GM11168 (cell line): ENCODE results near the gene KIR2DL4.
"Not testable (repeated sequence)": the region's sequence is repeated elsewhere in the genome, so short reads cannot be mapped to it uniquely, and the experiment has no call there.

Source experiments
- in situ Hi-C: fragments of 300-500 bp; cut with MboI; formaldehyde crosslinking; loops from one replicate; pipeline ENCODE4 v1.12.0; 2022; ENCODE audit warnings: low sequenced_read_pairs; ENCODE audit not compliant: unreplicated experiment

Gene KIR2DL4

DNA sequence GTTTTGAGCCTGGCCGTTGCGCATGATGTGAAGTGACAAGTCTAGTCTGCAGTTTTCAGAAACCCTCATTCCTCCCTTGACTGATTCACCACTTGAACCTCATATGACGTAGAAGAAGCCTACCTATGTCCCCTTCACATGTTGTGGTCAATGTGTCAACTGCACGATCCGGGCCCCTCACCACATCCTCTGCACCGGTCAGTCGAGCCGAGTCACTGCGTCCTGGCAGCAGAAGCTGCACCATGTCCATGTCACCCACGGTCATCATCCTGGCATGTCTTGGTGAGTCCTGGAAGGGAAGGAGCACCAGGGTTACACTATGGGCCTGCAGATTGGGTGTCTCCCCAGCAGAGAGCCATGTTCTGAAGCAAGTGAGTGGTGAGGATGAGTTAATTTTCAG lies at the start of gene KIR2DL4:
Gene KIR2DL4, plus strand, starts transcription at position 201 of the 400 bp plus-strand sequence. Its CDS starts 42 bp downstream, at position 243.
- in situ Hi-C loops: no loop called here

DNA sequence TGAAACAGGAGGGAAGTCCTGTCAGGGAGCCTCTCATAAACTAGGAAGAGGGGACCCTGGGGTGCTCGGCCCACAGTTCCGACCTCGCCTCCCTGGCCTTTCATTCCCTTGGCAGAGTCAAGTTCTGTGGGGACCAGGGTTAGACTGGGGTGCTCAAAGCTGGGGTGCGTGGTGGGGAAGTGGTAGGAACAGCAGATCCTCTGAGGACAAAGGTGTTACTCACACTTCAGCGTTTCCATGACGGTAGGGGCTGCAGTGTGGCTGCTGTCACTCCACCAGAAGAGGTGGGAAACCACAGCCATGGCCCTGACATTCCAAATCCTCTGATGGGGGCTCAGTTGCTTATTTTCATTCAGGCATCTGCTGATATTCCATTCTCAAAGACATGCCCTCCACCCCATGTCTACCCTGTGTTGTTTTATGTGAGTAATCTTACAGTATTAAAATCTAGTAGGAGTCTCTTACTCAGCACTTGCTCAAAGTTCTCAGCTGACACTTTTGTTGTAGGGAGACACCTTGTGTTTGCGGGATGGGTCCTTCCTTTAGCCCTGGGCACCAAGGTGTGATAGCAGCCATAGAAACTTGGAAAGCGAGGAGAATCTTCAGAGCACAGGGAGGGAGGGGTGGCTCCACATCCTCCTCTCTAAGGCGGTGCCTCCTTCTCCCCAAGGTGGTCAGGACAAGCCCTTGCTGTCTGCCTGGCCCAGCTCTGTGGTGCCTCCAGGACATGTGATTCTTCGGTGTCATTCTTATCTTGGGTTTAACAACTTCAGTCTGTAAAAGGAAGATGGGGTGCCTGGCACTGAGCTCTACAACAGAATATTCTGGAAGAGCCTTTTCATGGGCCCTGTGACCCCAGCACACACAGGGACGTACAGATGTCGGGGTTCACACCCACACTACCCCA lies 47.0 kb upstream of the KIR2DL4 start:
- in situ Hi-C loops: not testable (repeated sequence)

DNA sequence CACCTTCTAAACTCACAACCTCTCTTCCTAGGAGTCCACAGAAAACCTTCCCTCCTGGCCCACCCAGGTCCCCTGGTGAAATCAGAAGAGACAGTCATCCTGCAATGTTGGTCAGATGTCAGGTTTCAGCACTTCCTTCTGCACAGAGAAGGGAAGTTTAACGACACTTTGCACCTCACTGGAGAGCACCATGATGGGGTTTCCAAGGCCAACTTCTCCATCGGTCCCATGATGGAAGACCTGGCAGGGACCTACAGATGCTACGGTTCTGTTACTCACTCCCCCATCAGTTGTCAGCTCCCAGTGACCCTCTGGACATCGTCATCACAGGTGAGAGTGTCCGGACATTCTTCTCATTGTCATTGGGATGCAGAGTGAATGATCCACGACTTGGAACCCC lies 44.8 kb upstream of the KIR2DL4 start:
- in situ Hi-C loops: not testable (repeated sequence)

DNA sequence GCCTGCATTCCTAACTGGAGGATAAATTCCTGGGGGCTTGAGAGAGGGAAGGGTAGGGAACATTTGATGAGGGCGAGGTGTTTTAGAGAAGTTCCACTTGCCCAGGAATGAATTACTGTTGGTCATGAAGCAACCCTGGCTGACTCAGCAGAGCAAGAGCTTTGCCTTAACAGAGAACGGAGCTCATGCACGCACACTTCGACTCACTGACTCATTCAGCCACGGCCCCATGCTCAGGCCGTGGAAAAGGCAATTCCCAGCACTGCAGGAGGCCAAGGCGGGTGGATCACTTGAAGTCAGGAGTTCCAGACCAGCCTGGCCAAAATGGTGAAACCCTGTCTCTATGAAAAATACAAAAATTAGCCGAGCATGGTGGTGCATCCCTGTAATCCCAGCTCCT lies 39.2 kb upstream of the KIR2DL4 start:
- in situ Hi-C loops: not testable (repeated sequence)

DNA sequence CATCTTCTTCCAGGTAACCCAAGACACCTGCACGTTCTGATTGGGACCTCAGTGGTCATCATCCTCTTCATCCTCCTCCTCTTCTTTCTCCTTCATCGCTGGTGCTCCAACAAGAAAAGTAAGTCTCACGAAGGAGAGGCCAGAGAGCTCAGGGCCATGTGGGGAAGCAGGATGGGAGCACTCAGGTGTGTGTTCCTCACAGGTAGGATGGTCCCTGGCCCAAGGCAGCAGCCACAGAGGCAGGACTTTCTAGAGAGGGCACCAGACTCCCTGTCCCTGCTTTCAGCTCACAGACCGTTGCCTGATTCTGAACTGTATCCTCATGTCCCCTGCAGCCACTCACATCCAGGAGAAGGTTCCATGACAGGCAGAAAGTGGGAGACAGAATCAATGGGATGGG lies 36.9 kb upstream of the KIR2DL4 start:
- in situ Hi-C loops: not testable (repeated sequence)

DNA sequence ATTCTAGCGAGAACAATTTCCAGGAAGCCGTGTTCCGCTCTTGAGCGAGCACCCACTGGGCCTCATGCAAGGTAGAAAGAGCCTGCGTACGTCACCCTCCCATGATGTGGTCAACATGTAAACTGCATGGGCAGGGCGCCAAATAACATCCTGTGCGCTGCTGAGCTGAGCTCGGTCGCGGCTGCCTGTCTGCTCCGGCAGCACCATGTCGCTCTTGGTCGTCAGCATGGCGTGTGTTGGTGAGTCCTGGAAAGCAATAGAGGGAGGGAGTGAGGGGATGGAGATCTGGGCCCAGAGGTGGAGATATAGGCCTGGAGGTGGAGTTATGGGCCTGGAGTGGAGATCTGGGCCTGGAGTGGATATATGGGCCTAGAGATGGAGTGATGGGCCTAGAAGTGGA lies 33.8 kb upstream of the KIR2DL4 start, which contains the start of gene KIR2DL1:
Gene KIR2DL1, plus strand, starts transcription at position 148 of the 400 bp plus-strand sequence. Its CDS starts 58 bp downstream, at position 206.
- in situ Hi-C loops: not testable (repeated sequence)

DNA sequence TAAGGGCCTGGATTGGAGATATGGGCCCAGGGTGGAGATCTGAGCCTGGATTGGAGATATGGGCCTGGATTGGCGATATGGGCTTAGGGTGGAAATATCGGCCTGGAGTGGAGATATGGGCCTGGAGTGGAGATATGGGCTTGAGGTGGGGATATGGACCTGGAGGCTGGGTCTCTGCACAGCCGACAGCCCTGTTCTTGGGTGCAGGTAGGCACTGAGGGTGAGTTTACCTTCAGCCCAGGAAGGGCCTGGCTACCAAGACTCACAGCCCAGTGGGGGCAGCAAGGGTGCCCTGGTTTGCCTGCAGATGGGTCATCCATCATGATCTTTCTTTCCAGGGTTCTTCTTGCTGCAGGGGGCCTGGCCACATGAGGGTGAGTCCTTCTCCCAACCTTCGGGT lies 32.9 kb upstream of the KIR2DL4 start:
- in situ Hi-C loops: not testable (repeated sequence)

DNA sequence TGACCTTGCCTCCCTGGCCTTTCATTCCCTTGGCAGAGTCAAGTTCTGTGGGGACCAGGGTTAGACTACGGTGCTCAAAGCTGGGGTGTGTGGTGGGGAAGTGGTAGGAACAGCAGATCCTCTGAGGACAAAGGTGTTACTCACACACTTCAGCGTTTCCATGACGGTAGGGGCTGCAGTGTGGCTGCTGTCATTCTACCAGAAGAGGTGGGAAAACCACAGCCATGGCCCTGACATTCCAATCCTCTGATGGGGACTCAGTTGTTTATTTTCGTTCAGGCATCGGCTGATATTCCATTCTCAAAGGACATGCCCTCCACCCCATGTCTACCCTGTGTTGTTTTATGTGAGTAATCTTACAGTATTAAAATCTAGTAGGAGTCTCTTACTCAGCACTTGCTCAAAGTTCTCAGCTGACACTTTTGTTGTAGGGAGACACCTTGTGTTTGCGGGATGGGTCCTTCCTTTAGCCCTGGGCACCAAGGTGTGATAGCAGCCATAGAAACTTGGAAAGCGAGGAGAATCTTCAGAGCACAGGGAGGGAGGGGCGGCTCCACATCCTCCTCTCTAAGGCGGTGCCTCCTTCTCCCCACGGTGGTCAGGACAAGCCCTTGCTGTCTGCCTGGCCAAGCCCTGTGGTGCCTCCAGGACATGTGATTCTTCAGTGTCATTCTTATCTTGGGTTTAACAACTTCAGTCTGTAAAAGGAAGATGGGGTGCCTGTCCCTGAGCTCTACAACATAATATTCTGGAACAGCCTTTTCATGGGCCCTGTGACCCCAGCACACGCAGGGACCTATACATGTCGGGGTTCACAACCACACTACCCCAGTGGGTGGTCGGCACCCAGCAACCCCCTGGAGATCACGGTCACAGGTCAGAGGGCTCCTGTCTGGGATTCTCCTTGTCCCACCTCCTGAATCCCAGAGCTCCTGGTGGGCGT lies 32.1 kb upstream of the KIR2DL4 start:
- in situ Hi-C loops: not testable (repeated sequence)

DNA sequence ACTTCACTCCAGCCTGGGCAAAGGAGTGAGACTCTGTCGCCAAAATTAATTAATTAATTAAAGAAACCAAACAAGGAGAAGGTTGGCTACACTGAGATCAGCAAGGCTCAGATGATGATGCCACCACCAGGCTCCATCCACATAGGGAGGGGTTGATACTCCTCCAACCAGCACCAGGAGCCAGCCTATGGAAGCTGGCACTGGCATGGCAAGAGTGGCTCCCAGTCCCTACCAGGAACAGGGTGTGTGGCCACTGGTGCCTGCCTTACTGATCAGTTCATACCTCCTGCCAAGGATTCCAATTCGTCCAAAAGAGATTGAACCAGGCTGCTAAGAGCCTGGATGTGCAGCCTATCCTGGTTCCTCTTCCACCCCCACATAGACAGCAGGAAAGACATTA lies 30.7 kb upstream of the KIR2DL4 start:
- in situ Hi-C loops: not testable (repeated sequence)

DNA sequence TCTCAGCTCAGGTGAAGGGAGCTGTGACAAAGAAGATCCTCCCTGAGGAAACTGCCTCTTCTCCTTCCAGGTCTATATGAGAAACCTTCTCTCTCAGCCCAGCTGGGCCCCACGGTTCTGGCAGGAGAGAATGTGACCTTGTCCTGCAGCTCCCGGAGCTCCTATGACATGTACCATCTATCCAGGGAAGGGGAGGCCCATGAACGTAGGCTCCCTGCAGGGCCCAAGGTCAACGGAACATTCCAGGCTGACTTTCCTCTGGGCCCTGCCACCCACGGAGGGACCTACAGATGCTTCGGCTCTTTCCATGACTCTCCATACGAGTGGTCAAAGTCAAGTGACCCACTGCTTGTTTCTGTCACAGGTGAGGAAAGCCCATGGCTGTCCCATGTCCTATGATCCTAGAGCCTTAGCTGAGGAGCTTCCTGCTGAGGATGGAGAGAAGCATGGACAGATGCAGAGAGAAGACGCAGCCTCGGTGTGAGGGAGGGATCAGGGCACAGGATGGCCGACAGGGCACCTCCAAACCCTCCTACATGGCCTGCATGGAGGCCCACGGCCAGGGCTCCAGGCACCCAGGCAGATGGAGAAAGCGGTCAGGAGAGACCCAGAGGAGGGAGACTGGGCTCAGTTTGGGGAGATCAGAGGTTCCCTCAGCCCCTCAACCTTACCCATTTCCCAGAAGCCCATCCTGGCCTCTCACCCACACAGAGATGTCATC lies 28.2 kb upstream of the KIR2DL4 start:
- in situ Hi-C loops: not testable (repeated sequence)

DNA sequence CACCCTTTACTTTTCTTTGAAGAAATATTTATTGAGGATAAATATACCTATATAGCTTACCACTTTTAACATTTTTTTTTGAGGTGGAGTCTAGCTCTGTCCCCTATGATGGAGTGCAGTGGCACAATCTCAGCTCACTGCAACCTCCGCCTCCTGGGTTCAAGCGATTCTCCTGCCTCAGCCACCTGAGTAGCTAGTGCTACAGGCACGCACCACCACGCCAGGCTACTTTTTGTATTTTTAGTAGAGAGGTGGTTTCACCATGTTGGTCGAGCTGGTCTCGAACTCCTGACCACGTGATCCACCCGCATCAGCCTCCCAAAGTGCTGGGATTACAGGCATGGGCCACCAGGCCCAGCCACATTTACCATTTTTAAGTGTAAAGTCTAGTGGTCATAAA lies 27.6 kb upstream of the KIR2DL4 start:
- in situ Hi-C loops: not testable (repeated sequence)

DNA sequence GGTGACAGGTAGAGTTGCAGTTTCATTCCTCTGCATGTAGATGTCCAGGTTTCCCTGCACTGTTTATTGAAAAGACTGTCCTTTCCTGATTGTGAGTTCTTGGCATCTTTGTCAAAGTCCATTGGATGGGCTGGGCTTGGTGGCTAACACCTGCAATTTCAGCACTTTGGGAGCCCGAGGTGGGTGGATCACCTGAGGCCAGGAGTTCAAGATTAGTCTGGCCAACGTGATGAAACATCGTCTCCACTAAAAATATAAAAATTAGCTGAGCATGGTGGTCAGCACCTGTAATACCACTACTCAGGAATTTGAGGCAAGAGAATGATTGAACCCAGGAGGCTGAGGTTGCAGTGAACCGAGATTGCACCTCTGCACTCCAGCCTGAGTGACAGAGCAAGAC lies 25.6 kb upstream of the KIR2DL4 start:
- in situ Hi-C loops: not testable (repeated sequence)

DNA sequence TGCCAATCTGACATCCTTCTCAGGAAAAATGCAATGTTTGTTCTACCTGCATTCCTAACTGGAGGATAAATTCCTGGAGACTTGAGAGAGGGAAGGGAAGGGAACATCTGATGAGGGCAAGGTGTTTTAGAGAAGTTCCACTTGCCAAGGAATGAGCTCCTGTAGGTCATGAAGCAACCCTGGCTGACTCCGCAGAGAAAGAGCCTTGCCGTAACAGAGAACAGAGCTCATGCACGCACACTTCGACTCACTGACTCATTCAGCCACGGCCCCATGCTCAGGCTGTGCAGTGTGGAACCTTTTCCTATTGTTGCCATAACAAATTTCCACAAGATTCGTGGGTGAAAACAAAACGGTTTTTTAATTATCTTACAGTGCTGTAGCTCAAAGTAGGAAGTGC lies 24.5 kb upstream of the KIR2DL4 start:
- in situ Hi-C loops: not testable (repeated sequence)

DNA sequence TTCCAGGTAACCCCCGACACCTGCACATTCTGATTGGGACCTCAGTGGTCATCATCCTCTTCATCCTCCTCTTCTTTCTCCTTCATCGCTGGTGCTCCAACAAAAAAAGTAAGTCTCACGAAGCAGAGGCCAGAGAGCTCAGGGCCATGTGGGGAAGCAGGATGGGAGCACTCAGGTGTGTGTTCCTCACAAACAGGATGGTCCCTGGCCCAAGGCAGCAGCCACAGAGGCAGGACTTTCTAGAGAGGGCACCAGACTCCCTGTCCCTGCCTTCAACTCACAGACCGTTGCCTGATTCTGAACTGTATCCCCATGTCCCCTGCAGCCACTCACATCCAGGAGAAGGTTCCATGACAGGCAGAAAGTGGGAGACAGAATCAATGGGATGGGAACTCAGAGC lies 20.5 kb upstream of the KIR2DL4 start:
- in situ Hi-C loops: not testable (repeated sequence)

DNA sequence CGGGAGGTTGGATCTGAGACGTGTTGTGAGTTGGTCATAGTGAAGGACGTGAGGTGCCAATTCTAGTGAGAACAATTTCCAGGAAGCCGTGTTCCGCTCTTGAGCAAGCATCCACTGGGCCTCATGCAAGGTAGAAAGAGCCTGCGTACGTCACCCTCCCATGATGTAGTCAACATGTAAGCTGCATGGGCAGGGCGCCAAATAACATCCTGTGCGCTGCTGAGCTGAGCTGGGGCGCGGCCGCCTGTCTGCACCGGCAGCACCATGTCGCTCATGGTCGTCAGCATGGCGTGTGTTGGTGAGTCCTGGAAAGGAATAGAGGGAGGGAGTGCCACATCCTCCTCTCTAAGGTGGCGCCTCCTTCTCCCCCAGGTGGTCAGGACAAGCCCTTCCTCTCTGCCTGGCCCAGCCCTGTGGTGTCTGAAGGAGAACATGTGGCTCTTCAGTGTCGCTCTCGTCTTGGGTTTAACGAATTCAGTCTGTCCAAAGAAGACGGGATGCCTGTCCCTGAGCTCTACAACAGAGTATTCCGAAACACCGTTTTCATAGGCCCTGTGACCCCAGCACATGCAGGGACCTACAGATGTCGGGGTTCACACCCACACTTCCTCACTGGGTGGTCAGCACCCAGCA lies 17.2 kb upstream of the KIR2DL4 start:
- in situ Hi-C loops: not testable (repeated sequence)

DNA sequence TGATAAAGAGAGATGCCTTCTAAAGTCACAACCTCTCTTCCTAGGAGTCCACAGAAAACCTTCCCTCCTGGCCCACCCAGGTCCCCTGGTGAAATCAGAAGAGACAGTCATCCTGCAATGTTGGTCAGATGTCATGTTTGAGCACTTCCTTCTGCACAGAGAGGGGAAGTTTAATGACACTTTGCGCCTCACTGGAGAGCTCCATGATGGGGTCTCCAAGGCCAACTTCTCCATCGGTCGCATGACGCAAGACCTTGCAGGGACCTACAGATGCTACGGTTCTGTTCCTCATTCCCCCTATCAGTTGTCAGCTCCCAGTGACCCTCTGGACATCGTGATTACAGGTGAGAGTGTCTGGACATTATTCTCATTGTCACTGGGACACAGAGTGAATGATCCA lies 15.3 kb upstream of the KIR2DL4 start:
- in situ Hi-C loops: not testable (repeated sequence)

DNA sequence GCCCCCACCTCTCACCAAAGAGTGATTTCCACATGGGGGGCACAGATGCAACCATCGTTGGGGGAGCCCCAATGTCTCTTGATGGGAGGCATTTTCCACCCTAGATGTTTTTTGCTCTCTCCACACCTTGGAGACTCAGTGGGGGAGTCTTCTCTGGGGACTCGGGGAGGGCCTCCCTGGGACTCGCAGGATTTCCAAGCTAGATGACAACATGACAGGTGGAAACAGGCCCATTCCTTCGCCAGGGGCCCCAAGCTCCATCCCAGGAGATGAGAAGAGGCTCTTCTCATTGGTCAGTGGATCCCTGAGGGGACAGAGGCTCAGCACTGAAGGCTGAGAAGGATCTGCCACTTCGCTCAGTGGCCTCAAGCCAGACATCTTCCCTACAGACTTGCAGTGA lies 12.7 kb upstream of the KIR2DL4 start:
- in situ Hi-C loops: no loop called here

DNA sequence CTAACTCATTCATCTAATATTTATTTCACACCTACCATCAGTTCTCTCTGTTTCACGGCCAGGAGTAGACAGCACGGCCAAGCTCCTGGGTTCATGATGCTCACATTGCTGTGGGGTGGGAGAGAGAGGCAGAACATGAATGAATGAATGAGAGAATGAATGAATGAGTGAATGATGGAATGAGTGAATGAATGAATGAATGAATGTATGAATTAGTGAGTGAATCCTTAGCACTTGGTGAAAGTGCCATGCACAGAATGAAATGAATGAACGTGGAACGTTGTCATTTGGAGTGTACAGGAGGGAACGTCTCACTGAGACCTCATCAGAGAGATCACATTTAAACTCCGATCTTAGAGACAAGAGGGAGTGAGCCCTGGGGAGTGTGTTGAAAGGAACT lies 11.9 kb upstream of the KIR2DL4 start:
- in situ Hi-C loops: no loop called here

DNA sequence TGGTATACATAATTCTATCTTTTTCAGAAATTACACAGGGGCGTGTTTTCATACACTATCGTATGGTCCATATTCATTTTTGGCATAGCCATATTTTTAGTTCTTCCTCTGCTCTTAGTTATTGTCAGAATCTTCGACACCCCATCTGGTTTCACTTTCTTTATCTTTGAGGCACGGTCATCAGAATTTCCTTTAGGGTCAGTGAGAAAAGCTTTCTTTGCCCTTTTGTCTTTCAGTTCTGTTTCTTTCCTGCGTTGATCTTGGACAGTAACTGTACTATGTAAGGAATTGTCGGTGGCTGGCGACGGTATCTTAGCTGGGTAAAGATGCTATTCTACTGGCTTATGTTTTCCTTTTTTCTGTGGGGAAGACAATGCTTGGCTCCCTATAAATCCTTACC lies 10.6 kb upstream of the KIR2DL4 start:
- in situ Hi-C loops: no loop called here

DNA sequence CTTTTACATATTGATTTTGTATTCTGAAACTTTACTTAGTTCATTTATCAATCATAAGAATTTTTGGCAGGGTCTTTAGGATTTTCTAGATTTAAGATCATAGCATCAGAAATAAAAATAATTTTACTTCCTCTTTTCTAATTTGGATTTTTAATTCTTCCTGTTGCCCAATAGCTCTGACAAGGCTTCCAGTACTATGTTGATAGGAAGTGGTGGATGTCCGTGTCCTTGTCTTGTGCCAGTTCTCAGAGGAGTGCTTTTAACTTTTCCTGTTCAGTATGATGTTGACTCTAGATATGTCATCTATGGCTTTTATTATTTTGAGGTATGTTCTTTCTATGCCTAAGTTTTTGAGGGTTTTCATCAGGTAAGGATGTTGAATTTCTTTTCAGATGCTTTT lies 7.7 kb upstream of the KIR2DL4 start:
- in situ Hi-C loops: no loop called here
